Femur (tissue), 1 donor: ENCODE results near the gene HUS1B.

Experiments used
- DNase-seq: peaks from one replicate; pipeline ENCODE4 v3.0.0-alpha.2; 2017

Gene HUS1B

DNA sequence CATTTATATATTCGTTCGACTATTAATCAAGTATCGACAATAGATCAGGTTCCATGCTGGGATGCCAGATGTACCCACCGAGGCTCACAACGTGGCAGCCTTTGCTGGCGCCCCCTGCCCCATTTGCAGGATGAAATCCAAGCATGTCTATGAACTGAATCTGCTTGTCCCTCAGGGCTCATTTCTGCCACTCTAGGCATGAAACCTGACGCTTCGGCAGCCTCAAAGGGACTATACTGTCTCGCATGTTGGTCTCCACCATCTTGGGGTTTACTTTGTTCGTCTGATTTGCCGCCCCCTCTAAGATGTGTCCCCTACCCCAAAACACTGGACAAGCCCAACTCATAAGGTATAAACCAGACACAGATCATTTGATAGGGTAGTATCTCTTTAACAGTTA lies 36.7 kb downstream of the HUS1B start:
- DNase-seq = no peak

GRCh38 chr6:617456-618100 lies 39.3 kb downstream of the HUS1B start:
- no peak for DNase-seq

DNA sequence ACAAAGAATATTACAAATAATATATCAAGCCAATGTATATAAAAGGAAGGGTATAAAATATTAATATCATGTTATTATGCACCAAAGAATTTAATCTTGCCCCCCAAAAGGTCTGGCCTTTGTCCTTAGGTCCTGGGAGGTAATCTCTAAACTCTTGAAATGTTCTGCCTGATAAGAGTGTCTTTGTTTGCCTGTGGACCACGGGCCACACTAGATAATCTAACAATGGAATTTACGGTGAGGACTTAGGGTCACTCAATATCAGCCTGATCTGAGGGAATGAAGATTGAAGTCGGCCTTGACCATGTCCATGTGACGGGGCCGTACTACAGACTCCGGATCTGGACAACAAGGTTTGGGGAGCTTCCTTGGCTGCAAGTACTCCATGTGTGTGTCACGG lies 42.9 kb downstream of the HUS1B start:
- no peak for DNase-seq

GRCh38 chr6:611928-612327 lies 45.0 kb downstream of the HUS1B start:
- DNase-seq = no peak

- DNase-seq = no peak
These were observed 46.0 kb downstream of the HUS1B start for GRCh38 chr6:610882-611281.

- DNase-seq = no peak
These were observed 47.0 kb downstream of the HUS1B start for GRCh38 chr6:609905-610304.

- no peak for DNase-seq
These were observed 50.0 kb downstream of the HUS1B start for GRCh38 chr6:606829-607379.
